ENCODE results near the gene FBN1.

- TF ChIP-seq CTCF (IDR thresholded peaks at IDR 0.05) (no peak), POLR2A (IDR thresholded peaks at IDR 0.05) (no peak)
These were observed 36.0 kb downstream of the FBN1 start for GRCh38 chr15:48609486-48609885.

Data from adrenal gland (tissue), 5 donors.